Body of pancreas (tissue), 4 donors: ENCODE data around the gene GAK.

ENCODE experiments used
- POLR2A ChIP-seq, 3 donors: fragments of 450-650 bp; IDR thresholded peaks; one replicate each; pipeline ENCODE4 v1.6.1; 2016; ENCODE audit warnings: antibody characterized with exemption in 3 of 3, mild to moderate bottlenecking in 2 of 3
- TF ChIP-seq, protein P1 (sequence below), 7 experiments: fragments of 450-650 bp in 4 of 7; fragments of 200-600 bp in 3 of 7; sonication (generic) in 3 of 7; IDR thresholded peaks; one replicate each; pipeline ENCODE4 v1.5.1; 2016 to 2019; ENCODE audit warnings: antibody characterized with exemption in 7 of 7

DNA sequence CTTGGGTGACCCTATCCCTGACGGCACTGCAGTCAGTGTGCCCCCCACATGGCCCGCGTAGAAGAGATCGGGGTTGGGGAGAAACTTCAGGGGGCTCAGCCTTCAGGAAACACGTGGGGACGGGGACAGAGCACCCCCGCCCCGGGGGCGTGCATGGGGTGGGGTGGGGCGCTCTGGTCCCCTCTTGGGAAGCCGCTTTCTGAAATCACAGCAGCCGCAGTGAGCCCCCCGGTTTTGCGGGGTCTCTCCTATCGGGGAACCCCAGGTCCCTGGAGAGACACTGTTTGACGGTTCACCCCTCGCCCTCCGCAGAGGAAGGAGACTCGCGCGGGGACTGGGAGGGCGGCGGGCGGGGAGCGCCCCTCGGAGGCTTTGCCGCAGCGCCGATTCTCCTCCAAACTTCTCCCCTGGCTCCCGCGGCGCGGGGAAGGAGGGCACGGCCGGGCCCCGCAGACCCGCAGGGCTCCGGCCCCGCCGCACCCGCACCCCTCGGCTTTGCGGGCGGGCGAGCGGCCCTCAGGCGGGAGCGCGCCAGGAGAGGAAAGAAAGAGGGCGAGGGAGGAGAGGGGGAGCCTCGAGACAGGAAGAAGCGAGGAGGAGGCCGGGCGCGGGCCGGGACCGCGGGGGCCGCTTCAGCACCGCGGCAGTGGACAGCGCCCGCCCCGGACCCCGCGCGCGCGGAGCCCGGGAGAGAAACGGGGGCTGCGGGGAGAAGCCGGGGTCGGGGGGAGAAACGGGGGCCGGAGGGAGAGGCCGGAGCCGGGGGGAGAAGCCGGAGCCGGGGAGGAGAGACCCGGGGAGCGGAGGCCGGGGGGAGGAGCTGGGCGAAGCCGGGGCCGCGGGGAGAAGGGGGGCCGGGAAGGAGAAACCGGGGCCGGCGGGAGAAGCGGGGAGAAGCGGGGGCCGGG is 106.8 kb downstream of the GAK start:
- TF ChIP-seq, protein P1, sequence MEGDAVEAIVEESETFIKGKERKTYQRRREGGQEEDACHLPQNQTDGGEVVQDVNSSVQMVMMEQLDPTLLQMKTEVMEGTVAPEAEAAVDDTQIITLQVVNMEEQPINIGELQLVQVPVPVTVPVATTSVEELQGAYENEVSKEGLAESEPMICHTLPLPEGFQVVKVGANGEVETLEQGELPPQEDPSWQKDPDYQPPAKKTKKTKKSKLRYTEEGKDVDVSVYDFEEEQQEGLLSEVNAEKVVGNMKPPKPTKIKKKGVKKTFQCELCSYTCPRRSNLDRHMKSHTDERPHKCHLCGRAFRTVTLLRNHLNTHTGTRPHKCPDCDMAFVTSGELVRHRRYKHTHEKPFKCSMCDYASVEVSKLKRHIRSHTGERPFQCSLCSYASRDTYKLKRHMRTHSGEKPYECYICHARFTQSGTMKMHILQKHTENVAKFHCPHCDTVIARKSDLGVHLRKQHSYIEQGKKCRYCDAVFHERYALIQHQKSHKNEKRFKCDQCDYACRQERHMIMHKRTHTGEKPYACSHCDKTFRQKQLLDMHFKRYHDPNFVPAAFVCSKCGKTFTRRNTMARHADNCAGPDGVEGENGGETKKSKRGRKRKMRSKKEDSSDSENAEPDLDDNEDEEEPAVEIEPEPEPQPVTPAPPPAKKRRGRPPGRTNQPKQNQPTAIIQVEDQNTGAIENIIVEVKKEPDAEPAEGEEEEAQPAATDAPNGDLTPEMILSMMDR (IDR thresholded peaks at IDR 0.05) = no peak
- TF ChIP-seq POLR2A (IDR thresholded peaks at IDR 0.05) = no peak
